Neuronal stem cell (in vitro differentiated cells): ENCODE results near the gene SLC7A14.

Experiments
- DNase-seq: peaks from one replicate; pipeline ENCODE4 v3.0.0-alpha.2; 2013; ENCODE audit warnings: low spot score
- H2AFZ ChIP-seq: one replicate; pipeline ENCODE4 v1.6.1; 2013; ENCODE audit warnings: mild to moderate bottlenecking, low read length, inconsistent platforms
- H2AK5ac ChIP-seq: 2 replicates; pipeline ENCODE4 v1.6.1; 2013; ENCODE audit warnings: low read depth, mild to moderate bottlenecking, inconsistent platforms, low read length, moderate library complexity, mixed read lengths
- H2BK120ac ChIP-seq: 2 replicates; pipeline ENCODE4 v1.6.1; 2013; ENCODE audit warnings: low read depth, mild to moderate bottlenecking, inconsistent platforms, low read length, moderate library complexity, mixed read lengths
- H2BK12ac ChIP-seq: one replicate; pipeline ENCODE4 v1.6.1; 2013; ENCODE audit warnings: low read length, inconsistent platforms
- H2BK15ac ChIP-seq: 2 replicates; pipeline ENCODE4 v1.6.1; 2013; ENCODE audit warnings: mild to moderate bottlenecking, low read length, inconsistent platforms, mixed read lengths
- H2BK5ac ChIP-seq: one replicate; pipeline ENCODE4 v1.6.1; 2013; ENCODE audit warnings: inconsistent platforms, mild to moderate bottlenecking, low read length, moderate library complexity
- H3K14ac ChIP-seq: one replicate; pipeline ENCODE4 v1.6.1; 2013; ENCODE audit warnings: low read length, inconsistent platforms
- H3K18ac ChIP-seq: 2 replicates; pipeline ENCODE4 v1.6.1; 2013; ENCODE audit warnings: low read length, inconsistent platforms
- H3K23ac ChIP-seq: 2 replicates; pipeline ENCODE4 v1.6.1; 2013; ENCODE audit warnings: low read depth, mild to moderate bottlenecking, mixed read lengths, low read length, inconsistent platforms; ENCODE audit not compliant: poor library complexity
- H3K27ac ChIP-seq: replicated peaks from 3 replicates; pipeline ENCODE4 v1.5.1; 2013; ENCODE audit warnings: low read length, inconsistent platforms
- H3K27me3 ChIP-seq, 3 experiments: 2 replicates each; pipeline ENCODE4 v1.6.1; 2013; ENCODE audit warnings: low read length in 3 of 3, mild to moderate bottlenecking in 2 of 3, inconsistent platforms in 1 of 3, low read depth in 1 of 3, mixed read lengths in 1 of 3, moderate library complexity in 1 of 3; ENCODE audit not compliant: control insufficient read depth in 3 of 3, insufficient read depth in 3 of 3
- H3K36me3 ChIP-seq, 2 donors: replicated peaks in 1 of 2; 2 replicates each; pipeline ENCODE4 v1.6.1; 2013; ENCODE audit warnings: low read length in 2 of 2; ENCODE audit not compliant: control insufficient read depth in 2 of 2, insufficient read depth in 2 of 2
- H3K4ac ChIP-seq: 2 replicates; pipeline ENCODE4 v1.6.1; 2013; ENCODE audit warnings: inconsistent platforms, mild to moderate bottlenecking, low read length, moderate library complexity
- H3K4me1 ChIP-seq, 2 donors: 1 replicate in 1 of 2; 2 replicates in 1 of 2; pipeline ENCODE4 v1.6.1; 2013; ENCODE audit warnings: low read length in 2 of 2, low read depth in 1 of 2; ENCODE audit not compliant: control insufficient read depth in 2 of 2, insufficient read depth in 1 of 2
- H3K4me2 ChIP-seq: one replicate; pipeline ENCODE4 v1.6.1; 2013; ENCODE audit warnings: mild to moderate bottlenecking, low read length, inconsistent platforms; ENCODE audit not compliant: insufficient read depth, poor library complexity, severe bottlenecking
- H3K4me3 ChIP-seq, 2 donors: 2 replicates each; pipeline ENCODE4 v1.5.1; 2013; ENCODE audit warnings: low read length in 2 of 2, mild to moderate bottlenecking in 2 of 2, inconsistent platforms in 1 of 2, moderate library complexity in 1 of 2
- H3K79me1 ChIP-seq: one replicate; pipeline ENCODE4 v1.6.1; 2013; ENCODE audit warnings: low read depth, mild to moderate bottlenecking, inconsistent platforms, low read length, moderate library complexity
- H3K9ac ChIP-seq: one replicate; pipeline ENCODE4 v1.6.1; 2013; ENCODE audit warnings: mild to moderate bottlenecking, low read depth, low read length, inconsistent platforms; ENCODE audit not compliant: poor library complexity
- H3K9me3 ChIP-seq, 2 donors: replicated peaks in 1 of 2; 2 replicates each; pipeline versions ENCODE3 to v1.6.1; 2013; ENCODE audit warnings: low read length in 2 of 2, mild to moderate bottlenecking in 2 of 2, inconsistent platforms in 1 of 2, low read depth in 1 of 2, mixed read lengths in 1 of 2, moderate library complexity in 1 of 2; ENCODE audit not compliant: control insufficient read depth in 2 of 2, insufficient read depth in 1 of 2
- H4K8ac ChIP-seq: one replicate; pipeline ENCODE4 v1.6.1; 2013; ENCODE audit warnings: low read depth, mild to moderate bottlenecking, inconsistent platforms, low read length, moderate library complexity
- H4K91ac ChIP-seq: one replicate; pipeline ENCODE4 v1.6.1; 2013; ENCODE audit warnings: low read length, low read depth, mild to moderate bottlenecking, inconsistent platforms; ENCODE audit not compliant: poor library complexity
- WGBS, 2 donors: extraction: QIAGEN DNeasy Blood & Tissue Kit; methylation state at CpG; one replicate each; pipeline ENCODE4 v1.1.7; 2013; ENCODE audit warnings: missing lambda C conversion rate in 2 of 2, mixed read lengths in 1 of 2; ENCODE audit not compliant: insufficient read length in 2 of 2, insufficient replicate concordance in 1 of 2; ENCODE audit errors: extremely low coverage in 2 of 2; 5-methylcytosine and 5-hydroxymethylcytosine counted together

SLC7A14 gene

DNA sequence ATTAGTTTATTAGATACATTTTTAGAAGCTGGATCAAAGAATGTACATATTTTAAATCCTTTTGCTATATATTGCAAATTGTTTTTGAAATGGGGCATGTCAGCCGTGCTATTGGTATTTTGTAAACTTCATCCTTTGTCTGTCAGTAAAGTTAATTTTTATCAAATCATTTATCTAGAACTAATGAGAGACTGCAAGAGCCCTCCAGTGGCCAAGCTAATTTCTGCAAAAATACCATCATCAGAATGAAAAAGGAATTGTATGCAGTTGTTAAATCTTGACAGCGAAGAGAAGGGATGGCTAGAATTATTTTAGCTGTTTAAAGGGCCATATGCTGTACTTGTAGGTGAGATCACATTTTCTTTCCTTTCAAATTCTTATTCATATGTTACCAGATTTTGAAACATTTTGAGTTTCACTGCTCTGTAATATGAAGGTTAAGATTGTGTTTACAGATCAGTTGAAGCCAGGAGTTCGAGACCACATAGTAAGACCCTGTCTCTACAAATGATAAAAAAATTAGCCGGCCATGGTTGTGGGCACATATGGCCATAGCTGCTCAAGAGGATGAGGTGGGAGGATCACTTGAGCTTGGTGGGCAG, 175.3 kb downstream of the SLC7A14 start:
- Histone ChIP-seq H3K4ac (no peak overlapping the region), H2AK5ac (no peak overlapping the region), H3K9me3 (no peaks in the 10 kb centered on the region), H2AFZ (no peak overlapping the region), H3K4me1 (no peaks in the 10 kb centered on the region), H3K27ac (no peak overlapping the region), H3K4me2 (no peak overlapping the region), H3K9ac (no peak overlapping the region), H3K4me3 (no peak overlapping the region), H4K91ac (no peak overlapping the region), H3K14ac (no peak overlapping the region), H3K79me1 (no peaks in the 10 kb centered on the region), H2BK5ac (no peak overlapping the region), H3K18ac (no peak overlapping the region), H2BK120ac (no peak overlapping the region), H4K8ac (no peak overlapping the region), H3K23ac (no peak overlapping the region), H3K36me3 (no peaks in the 10 kb centered on the region), H2BK15ac (no peak overlapping the region), H3K27me3 (no peaks in the 10 kb centered on the region), H2BK12ac (no peak overlapping the region)
- WGBS, 2 donors = no CpG with 5 or more reads among the region's 4 CpGs
- no peak for DNase-seq
